NCI-H2029 treated with DMSO at 0.1 percent for 48 hours (cell line): ENCODE measurements around the gene COL4A2.
A peak's percentile ranks its signal among the peaks of the same experiment; 100 is the strongest.
"Not testable (repeated sequence)": the region's sequence is repeated elsewhere in the genome, so short reads cannot be mapped to it uniquely, and the experiment has no call there.

Source experiments
- DNase-seq: peaks from one replicate; lab custom pipeline; 2025; lab: John Stamatoyannopoulos, UW

COL4A2 gene

GRCh38 chr13:110475117-110475516 is 168.0 kb downstream of the COL4A2 start:
- DNase-seq: peak; percentile 28

DNA sequence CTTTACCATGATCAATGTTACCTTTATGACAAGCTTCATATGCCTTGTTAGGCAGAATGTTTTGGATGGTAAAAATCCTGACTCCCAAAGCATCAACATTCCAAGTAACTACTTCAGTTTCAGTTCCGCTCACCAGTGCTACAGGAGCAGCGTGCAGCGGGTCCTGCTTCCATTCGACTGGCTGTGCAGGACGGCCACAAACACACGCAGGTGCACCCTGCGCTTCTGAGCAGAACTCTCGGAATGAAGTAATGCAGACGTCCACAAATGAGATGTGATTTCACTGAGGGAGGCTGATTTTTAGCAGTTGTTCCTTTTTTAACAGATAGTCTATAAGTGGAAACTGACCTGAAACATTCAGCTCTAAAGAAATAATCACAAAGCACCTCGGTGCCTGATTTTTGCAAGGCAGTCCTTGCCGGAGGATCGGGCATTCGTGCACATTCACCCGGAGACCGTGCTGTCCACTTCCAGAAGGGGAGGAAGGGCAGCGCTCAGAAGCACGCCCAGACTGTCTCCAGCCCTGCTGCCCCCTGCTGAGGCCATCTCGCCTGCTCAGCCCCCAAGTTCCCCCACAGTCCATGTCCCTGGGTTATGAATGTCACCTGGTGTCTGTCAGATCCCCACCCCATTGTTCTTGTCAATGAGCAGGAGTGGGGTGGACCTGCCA is 168.6 kb downstream of the COL4A2 start:
- DNase-seq: no peak

- no peak for DNase-seq
Observed at GRCh38 chr13:110476220-110476617, 169.1 kb downstream of the COL4A2 start.

DNA sequence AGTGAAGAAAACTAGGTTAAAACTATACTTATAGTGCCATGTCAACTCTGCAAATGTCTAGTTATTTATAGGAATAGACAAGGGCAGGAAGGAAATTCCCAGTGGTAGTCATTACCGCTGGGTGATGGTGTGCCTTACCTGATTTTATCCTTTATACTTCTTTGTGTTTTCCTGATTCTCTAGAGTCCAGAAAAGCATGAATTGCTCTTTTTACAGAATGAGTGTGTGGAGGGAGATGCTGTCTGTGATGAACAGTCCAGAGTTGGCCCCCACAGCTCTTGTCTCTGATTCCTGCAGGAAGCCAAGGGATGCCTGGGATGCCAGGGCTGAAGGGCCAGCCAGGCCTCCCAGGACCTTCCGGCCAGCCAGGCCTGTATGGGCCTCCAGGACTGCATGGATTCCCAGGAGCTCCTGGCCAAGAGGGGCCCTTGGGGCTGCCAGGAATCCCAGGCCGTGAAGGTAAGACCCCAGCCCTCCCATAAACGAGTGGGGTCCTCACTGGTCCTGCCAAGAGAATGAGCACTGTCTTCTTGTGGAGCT is 170.7 kb downstream of the COL4A2 start:
- no peak for DNase-seq

DNA sequence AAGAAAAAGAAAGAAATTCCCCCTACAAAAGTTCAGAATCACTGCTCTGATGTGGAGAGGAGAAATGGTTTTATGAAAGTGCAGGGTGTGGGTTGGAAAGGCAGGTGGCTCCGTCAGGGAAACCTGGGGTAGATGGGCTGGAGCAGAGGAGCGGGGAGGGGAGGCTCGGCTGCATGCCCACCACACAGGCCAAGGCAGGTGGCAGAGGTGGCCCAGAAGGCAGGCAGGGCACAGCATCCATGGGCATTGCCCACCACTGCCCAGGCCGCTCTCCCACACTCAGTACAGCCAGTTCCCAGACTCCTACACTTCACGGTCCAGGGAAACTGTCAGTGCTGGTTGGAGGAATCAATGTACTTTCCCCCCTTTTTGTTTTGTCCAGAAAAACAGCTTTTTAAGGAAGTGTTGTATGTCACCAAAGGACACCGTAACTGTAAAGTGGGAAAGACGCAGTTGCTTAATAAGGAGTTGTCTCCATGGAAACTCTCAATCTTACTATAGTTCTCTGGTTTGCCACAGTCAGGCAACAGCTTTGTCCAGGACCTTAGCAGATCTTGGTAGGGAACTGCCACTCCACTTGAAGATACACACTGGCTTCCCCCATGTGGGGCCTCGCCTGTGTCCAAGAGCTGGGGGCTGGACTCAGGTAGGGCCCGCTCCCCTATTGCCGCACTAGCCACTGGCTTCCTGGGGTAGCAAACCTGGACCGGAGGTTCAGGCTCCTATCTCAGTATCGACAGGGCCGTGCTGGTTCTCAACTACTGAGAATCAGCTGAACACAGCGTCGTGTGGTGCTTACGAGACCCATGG is 171.5 kb downstream of the COL4A2 start:
- DNase-seq: no peak

- no peak for DNase-seq
Observed at GRCh38 chr13:110479215-110479545, 172.1 kb downstream of the COL4A2 start.

DNA sequence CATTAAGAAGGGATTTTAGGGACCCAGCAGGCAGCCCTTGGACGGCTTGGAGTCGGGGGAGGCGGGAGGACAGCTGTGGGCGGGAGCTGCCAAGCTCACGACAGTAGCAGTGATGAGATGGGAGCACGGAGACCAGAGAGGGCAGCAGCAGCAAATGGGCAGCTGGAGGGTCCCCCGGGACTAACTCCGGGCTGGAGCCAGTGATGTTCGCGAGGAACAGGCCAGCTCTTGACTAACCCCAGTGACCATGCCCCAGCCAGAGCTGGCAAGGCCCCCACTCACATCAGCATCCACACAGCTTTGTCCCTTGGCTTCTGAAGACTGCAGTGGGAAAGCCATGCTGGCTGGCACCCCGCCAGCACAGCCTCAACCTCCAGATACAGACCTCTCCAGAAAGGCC is 172.6 kb downstream of the COL4A2 start:
- DNase-seq: no peak

DNA sequence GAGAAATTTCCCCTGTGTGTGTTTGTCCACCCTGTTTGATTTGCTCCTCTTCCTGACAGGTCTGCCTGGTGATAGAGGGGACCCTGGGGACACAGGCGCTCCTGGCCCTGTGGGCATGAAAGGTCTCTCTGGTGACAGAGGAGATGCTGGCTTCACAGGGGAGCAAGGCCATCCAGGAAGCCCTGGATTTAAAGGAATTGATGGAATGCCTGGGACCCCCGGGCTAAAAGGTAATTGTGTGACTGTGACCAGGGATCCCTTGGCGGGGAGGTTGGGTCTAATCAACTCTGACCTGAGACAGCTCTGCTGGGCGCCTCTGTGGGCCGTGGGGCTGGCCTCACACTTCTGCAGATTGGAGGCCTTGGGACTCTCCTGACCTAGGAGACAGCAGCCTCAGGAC is 173.1 kb downstream of the COL4A2 start:
- DNase-seq: no peak

DNA sequence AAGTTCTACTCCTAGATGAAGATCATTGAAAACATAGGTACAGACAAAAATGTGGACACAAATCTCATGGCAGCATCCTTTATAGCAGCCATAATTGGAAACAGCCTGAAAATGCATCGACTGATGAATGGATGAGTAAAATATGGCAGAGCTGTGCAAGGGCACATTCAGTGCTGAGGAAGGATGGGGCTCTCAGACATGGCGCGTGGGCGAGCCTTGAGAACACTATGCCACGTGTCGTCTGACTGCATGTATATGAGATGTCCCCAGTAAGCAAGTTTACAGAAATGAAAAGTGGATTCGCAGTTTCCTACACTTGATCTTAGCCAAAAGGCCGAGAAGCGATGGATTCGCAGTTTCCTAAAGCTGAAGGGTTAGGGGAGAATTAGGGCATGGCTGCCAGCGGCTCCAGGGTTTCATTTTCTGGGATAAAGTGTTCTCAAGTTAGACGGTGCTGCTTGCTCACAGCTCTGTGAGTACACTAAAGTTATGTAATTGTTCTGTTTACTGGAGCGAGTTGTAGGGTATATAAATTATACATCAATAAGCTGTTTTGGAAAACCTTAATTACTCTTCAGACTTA is 176.4 kb downstream of the COL4A2 start:
- no peak for DNase-seq

DNA sequence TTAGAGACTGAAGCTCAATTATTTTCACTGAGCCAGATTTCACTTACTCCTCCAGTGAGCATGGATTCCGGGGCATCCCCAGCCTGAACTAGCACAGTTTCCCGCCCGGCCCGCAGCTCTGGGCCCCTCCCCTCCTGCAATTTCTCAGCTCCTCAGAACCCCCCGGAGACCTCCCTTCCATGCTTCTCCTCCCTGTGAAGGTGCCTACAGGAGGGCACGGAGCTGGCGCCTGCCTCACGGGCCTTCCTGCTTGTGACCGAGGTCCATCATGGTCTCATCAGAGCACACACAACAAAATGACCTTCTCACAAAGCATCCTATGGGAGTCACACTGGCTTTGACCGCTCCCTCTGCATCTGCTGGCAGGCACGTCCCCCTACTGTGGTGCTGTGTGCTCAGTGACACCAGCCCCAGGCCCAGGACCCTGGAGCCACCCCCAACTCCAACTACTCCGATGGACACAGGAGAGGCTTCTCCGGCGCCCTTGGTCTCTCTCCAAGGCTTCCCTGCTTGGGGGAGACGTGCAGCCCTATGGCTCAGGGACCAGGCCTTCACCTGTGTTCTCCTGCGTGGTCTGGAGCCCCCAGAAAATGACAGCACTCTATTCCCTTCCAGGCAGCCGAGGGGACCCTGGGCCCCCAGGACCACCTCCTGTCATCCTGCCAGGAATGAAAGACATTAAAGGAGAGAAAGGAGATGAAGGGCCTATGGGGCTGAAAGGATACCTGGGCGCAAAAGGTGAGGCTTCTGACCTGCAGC is 177.4 kb downstream of the COL4A2 start:
- DNase-seq: no peak

- DNase-seq: no peak
Observed at GRCh38 chr13:110485604-110486003, 178.5 kb downstream of the COL4A2 start.

GRCh38 chr13:110486061-110486715 is 179.1 kb downstream of the COL4A2 start:
- DNase-seq: no peak

- DNase-seq: not testable (repeated sequence)
Observed at GRCh38 chr13:110486880-110487279, 179.8 kb downstream of the COL4A2 start.

- DNase-seq: no peak
Observed at GRCh38 chr13:110490009-110490770, 183.1 kb downstream of the COL4A2 start.

- DNase-seq: no peak
Observed at GRCh38 chr13:110491869-110492678, 185.0 kb downstream of the COL4A2 start.

GRCh38 chr13:110492679-110493593 is 185.9 kb downstream of the COL4A2 start:
- DNase-seq: no peak

DNA sequence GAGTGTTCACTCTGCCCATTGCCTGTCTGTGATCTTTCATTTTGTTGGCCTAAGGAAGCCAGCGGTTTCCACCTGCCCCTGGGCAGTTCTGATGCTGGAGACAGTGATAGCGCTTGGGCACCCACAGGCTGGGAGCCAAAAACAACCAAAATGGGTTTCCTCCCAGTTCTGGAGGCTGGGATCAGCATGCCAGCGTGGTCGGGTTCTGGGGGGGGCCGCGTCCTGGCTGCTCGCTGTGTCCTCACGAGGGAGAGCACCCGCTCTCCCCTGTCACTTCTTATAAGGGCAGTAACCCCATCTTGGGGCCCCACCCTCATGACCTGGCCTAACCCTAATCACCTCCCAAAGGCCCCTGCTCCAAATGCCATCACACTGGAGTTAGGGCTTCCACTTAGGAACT is 186.5 kb downstream of the COL4A2 start:
- DNase-seq: no peak

- DNase-seq: no peak
Observed at GRCh38 chr13:110495376-110495775, 188.3 kb downstream of the COL4A2 start.

GRCh38 chr13:110495881-110496280 is 188.8 kb downstream of the COL4A2 start:
- no peak for DNase-seq
